HG03457 (cell line): ENCODE data around the gene FHIT.

ENCODE experiments used
- ATAC-seq: cut with Tn5 transposase; IDR thresholded peaks from one replicate; pipeline ENCODE4 v1.9.1; 2021; ENCODE audit warnings: moderate number of reproducible peaks; ENCODE audit not compliant: unreplicated experiment

Gene FHIT

GRCh38 chr3:60313231-60313798 lies 937.9 kb downstream of the FHIT start:
- no peak for ATAC-seq

- ATAC-seq: no peak
Measured at GRCh38 chr3:60309539-60310268, 941.5 kb downstream of the FHIT start.

GRCh38 chr3:60308808-60309207 lies 942.4 kb downstream of the FHIT start:
- no peak for ATAC-seq

GRCh38 chr3:60307562-60308199 lies 943.6 kb downstream of the FHIT start:
- ATAC-seq: no peak

GRCh38 chr3:60304112-60304511 lies 947.1 kb downstream of the FHIT start:
- ATAC-seq: no peak

- ATAC-seq: no peak
Measured at GRCh38 chr3:60303160-60303559, 948.1 kb downstream of the FHIT start.

- ATAC-seq: no peak
Measured at GRCh38 chr3:60301142-60301541, 950.1 kb downstream of the FHIT start.

- ATAC-seq: no peak
Measured at GRCh38 chr3:60298141-60298540, 953.1 kb downstream of the FHIT start.

GRCh38 chr3:60294181-60294580 lies 957.1 kb downstream of the FHIT start:
- no peak for ATAC-seq

GRCh38 chr3:60291115-60291514 lies 960.1 kb downstream of the FHIT start:
- no peak for ATAC-seq

- no peak for ATAC-seq
Measured at GRCh38 chr3:60290122-60290492, 961.1 kb downstream of the FHIT start.

GRCh38 chr3:60289341-60290121 lies 961.7 kb downstream of the FHIT start:
- ATAC-seq: no peak

- ATAC-seq: no peak
Measured at GRCh38 chr3:60282866-60283265, 968.4 kb downstream of the FHIT start.

GRCh38 chr3:60281970-60282369 lies 969.3 kb downstream of the FHIT start:
- ATAC-seq: no peak

- no peak for ATAC-seq
Measured at GRCh38 chr3:60277361-60277800, 973.9 kb downstream of the FHIT start.

- ATAC-seq: no peak
Measured at GRCh38 chr3:60276615-60277014, 974.6 kb downstream of the FHIT start.

- no peak for ATAC-seq
Measured at GRCh38 chr3:60274646-60275045, 976.6 kb downstream of the FHIT start.

GRCh38 chr3:60274098-60274497 lies 977.2 kb downstream of the FHIT start:
- ATAC-seq: no peak

- ATAC-seq: no peak
Measured at GRCh38 chr3:60269829-60270266, 981.4 kb downstream of the FHIT start.

GRCh38 chr3:60269377-60269776 lies 981.9 kb downstream of the FHIT start:
- no peak for ATAC-seq

GRCh38 chr3:60268123-60268522 lies 983.1 kb downstream of the FHIT start:
- no peak for ATAC-seq
